Measurements from ENCODE around the gene PCA3. TPM values are rescaled to one million over a fixed set of nuclear protein-coding genes. Genes with fewer than 3 reads are reported as not detected.

The PCA3 gene
- total and polyA plus RNA-seq, 2 donors (not counting 1 experiment from before 2014, with no cell fraction given): 0.09 TPM; not detected in 1

DNA sequence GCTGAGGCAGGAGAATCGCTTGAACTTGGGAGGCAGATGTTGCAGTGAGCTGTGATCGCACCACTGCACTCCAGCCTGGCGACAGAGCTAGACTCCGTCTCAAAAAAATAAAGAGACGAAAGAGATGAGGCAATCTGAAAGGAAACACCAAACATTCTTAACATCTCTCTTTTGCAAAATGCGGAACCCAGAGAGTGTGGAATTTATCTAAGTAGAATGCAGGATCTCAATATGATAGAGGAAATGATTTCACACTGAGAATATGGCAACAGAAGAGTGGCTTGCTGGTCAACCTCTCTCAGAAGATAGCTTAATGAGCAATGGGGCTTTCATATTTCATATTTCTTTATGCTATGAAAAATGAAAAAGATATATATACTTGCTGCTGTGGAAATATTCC lies 33.4 kb upstream of the PCA3 start:
- no peak for DNase-seq
- no peaks in the 10 kb centered on the region for H3K9me3 Mint-ChIP-seq (ENCODE audit: insufficient read depth)
- H3K36me3 ChIP-seq (replicated peaks in 1 of 2; ENCODE audit: control extremely low read depth in 1 of 2, control insufficient read depth in 1 of 2, extremely low read depth in 1 of 2, insufficient read depth in 2 of 2, low read length in 1 of 2): no peaks in the 10 kb centered on the region
- H3K79me2 ChIP-seq (ENCODE audit: control insufficient read depth, insufficient read depth, low read length): no peaks in the 10 kb centered on the region
- peaks cover 14% of the 10 kb centered on the region for H3K27me3 Mint-ChIP-seq
- H3K27ac Mint-ChIP-seq: no peak overlapping the region
- no peaks in the 10 kb centered on the region for H3K9me3 ChIP-seq (ENCODE audit: control extremely low read depth in 1 of 3, control insufficient read depth in 2 of 3, insufficient read depth in 1 of 3, low read length in 2 of 3)
- no peaks in the 10 kb centered on the region for H4K20me1 ChIP-seq (ENCODE audit: control insufficient read depth, insufficient read depth, low read length, poor library complexity, severe bottlenecking)
- ChIA-PET POLR2A (no interaction called here), CTCF (no interaction called here)
- H3K4me3 ChIP-seq (ENCODE audit: control extremely low read depth in 1 of 5, extremely low read depth in 1 of 5, insufficient read depth in 1 of 5, low read depth in 2 of 5, low read length in 4 of 5): no peak overlapping the region
- ATAC-seq (ENCODE audit: low read depth): no peak
- no peak overlapping the region for H2AFZ ChIP-seq (ENCODE audit: insufficient read depth, low read depth, low read length, poor library complexity, severe bottlenecking)
- WGBS (ENCODE audit: insufficient coverage): no CpG with 5 or more reads among the region's 6 CpGs
- intact Hi-C loops (cut with micrococcal nuclease): no loop called here
- no peak overlapping the region for H3K9ac ChIP-seq (ENCODE audit: low read length)
- no peaks in the 10 kb centered on the region for H3K4me1 ChIP-seq (ENCODE audit: control insufficient read depth in 2 of 2, insufficient read depth in 2 of 2, low read length in 2 of 2)
- TF ChIP-seq, protein P1, sequence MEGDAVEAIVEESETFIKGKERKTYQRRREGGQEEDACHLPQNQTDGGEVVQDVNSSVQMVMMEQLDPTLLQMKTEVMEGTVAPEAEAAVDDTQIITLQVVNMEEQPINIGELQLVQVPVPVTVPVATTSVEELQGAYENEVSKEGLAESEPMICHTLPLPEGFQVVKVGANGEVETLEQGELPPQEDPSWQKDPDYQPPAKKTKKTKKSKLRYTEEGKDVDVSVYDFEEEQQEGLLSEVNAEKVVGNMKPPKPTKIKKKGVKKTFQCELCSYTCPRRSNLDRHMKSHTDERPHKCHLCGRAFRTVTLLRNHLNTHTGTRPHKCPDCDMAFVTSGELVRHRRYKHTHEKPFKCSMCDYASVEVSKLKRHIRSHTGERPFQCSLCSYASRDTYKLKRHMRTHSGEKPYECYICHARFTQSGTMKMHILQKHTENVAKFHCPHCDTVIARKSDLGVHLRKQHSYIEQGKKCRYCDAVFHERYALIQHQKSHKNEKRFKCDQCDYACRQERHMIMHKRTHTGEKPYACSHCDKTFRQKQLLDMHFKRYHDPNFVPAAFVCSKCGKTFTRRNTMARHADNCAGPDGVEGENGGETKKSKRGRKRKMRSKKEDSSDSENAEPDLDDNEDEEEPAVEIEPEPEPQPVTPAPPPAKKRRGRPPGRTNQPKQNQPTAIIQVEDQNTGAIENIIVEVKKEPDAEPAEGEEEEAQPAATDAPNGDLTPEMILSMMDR (IDR thresholded peaks at IDR 0.05): no peak
- no peak for TF ChIP-seq EZH2 (IDR thresholded peaks at IDR 0.05; ENCODE audit: borderline replicate concordance, insufficient read depth, low read depth, low read length, poor library complexity, severe bottlenecking)
- H3K4me3 Mint-ChIP-seq: no peak overlapping the region
- no peak overlapping the region for H3K27ac ChIP-seq (ENCODE audit: low read length in 2 of 2)
- no peak overlapping the region for H3K4me2 ChIP-seq (replicated peaks; ENCODE audit: low read depth, low read length, poor library complexity, severe bottlenecking)
- no peaks in the 10 kb centered on the region for H3K27me3 ChIP-seq (replicated peaks in 1 of 4; ENCODE audit: control extremely low read depth in 1 of 4, control insufficient read depth in 3 of 4, insufficient read depth in 4 of 4, low read length in 3 of 4)
- no peaks in the 10 kb centered on the region for H3K4me1 Mint-ChIP-seq

DNA sequence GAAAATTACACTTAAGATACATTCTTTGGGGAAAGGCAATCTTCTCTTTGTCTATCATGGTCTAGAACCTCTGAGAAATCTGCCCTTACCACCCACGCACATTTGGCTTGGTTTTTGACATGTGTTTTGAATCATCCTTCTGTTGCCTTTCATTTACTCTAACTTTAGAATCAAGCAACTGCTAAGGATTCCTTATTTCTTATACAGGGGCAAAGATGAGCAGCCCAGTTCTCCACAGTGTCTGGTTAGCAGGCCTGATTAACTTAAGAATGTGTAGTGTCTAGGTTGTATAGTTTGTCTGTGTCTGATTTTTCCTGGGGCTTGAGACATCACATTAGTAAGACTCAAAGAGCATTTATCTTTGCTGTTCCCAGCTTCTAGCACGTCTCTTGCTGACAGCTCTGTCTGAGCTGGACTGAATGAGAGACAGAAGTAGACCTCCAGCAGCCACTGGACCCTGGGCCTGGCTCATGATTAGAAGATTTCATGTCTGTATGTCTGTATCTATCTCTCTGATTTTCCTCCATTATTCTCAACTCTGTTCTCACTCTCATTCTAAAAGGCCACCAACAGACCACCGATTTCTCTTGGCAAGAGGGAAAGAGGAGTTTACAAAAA lies 31.8 kb upstream of the PCA3 start:
- no peak overlapping the region for H3K4me2 ChIP-seq (replicated peaks; ENCODE audit: low read depth, low read length, poor library complexity, severe bottlenecking)
- no peaks in the 10 kb centered on the region for H3K27me3 ChIP-seq (replicated peaks in 1 of 4; ENCODE audit: control extremely low read depth in 1 of 4, control insufficient read depth in 3 of 4, insufficient read depth in 4 of 4, low read length in 3 of 4)
- no peaks in the 10 kb centered on the region for H3K9me3 ChIP-seq (ENCODE audit: control extremely low read depth in 1 of 3, control insufficient read depth in 2 of 3, insufficient read depth in 1 of 3, low read length in 2 of 3)
- no peaks in the 10 kb centered on the region for H3K79me2 ChIP-seq (ENCODE audit: control insufficient read depth, insufficient read depth, low read length)
- WGBS (ENCODE audit: insufficient coverage): no CpG with 5 or more reads among the region's 3 CpGs
- H3K27me3 Mint-ChIP-seq: peaks cover 9% of the 10 kb centered on the region
- no peak for DNase-seq
- H3K4me1 Mint-ChIP-seq: peaks cover 3% of the 10 kb centered on the region
- H3K4me3 ChIP-seq (ENCODE audit: control extremely low read depth in 1 of 5, extremely low read depth in 1 of 5, insufficient read depth in 1 of 5, low read depth in 2 of 5, low read length in 4 of 5): no peak overlapping the region
- ATAC-seq (ENCODE audit: low read depth): no peak
- H3K27ac Mint-ChIP-seq: no peak overlapping the region
- H3K36me3 ChIP-seq (replicated peaks in 1 of 2; ENCODE audit: control extremely low read depth in 1 of 2, control insufficient read depth in 1 of 2, extremely low read depth in 1 of 2, insufficient read depth in 2 of 2, low read length in 1 of 2): no peaks in the 10 kb centered on the region
- no peak overlapping the region for H3K4me3 Mint-ChIP-seq
- no peaks in the 10 kb centered on the region for H3K4me1 ChIP-seq (ENCODE audit: control insufficient read depth in 2 of 2, insufficient read depth in 2 of 2, low read length in 2 of 2)
- TF ChIP-seq EZH2 (IDR thresholded peaks at IDR 0.05; ENCODE audit: borderline replicate concordance, insufficient read depth, low read depth, low read length, poor library complexity, severe bottlenecking): no peak
- TF ChIP-seq, protein P1 (IDR thresholded peaks at IDR 0.05): no peak
- no peaks in the 10 kb centered on the region for H4K20me1 ChIP-seq (ENCODE audit: control insufficient read depth, insufficient read depth, low read length, poor library complexity, severe bottlenecking)
- H3K9ac ChIP-seq (ENCODE audit: low read length): no peak overlapping the region
- no peak overlapping the region for H3K27ac ChIP-seq (ENCODE audit: low read length in 2 of 2)
- ChIA-PET POLR2A (no interaction called here), CTCF (no interaction called here)
- no peaks in the 10 kb centered on the region for H3K9me3 Mint-ChIP-seq (ENCODE audit: insufficient read depth)
- H2AFZ ChIP-seq (ENCODE audit: insufficient read depth, low read depth, low read length, poor library complexity, severe bottlenecking): no peak overlapping the region
- intact Hi-C loops (cut with micrococcal nuclease): no loop called here

All from B cell (primary cell).